HFFc6 (cell line): ENCODE measurements around the gene PWWP2B. TPM values are rescaled to one million over a fixed set of nuclear protein-coding genes. Genes with fewer than 3 reads are reported as not detected.

Experiments
- DNase-seq: peaks from one replicate; pipeline ENCODE4 v3.0.0-alpha.2; 2018
- H3K27ac Mint-ChIP-seq: 2 replicates; pipeline ENCODE4 v1.8.0; 2020; ENCODE audit warnings: mild to moderate bottlenecking, mixed read lengths
- H3K27me3 Mint-ChIP-seq: 2 replicates; pipeline ENCODE4 v1.8.0; 2021; ENCODE audit warnings: mild to moderate bottlenecking, moderate library complexity, mixed read lengths; ENCODE audit not compliant: insufficient read depth
- H3K36me3 Mint-ChIP-seq: 2 replicates; pipeline ENCODE4 v1.8.0; 2021; ENCODE audit warnings: low read depth, mixed read lengths
- H3K4me1 Mint-ChIP-seq: 2 replicates; pipeline ENCODE4 v1.8.0; 2020; ENCODE audit warnings: low read depth, mixed read lengths
- H3K4me3 Mint-ChIP-seq: 2 replicates; pipeline ENCODE4 v1.8.0; 2020; ENCODE audit warnings: mild to moderate bottlenecking, moderate library complexity, mixed read lengths
- H3K9me3 Mint-ChIP-seq: 2 replicates; pipeline ENCODE4 v1.8.0; 2020; ENCODE audit warnings: mild to moderate bottlenecking, mixed read lengths
- CTCF ChIP-seq: fragments of 200-600 bp; sonication (generic); IDR thresholded peaks from 2 replicates; pipeline ENCODE4 v1.5.0; 2021; ENCODE audit warnings: antibody characterized with exemption, mild to moderate bottlenecking
- total RNA-seq, 6 experiments: library from RNA; stranded (reverse); fragmentation: NEBNext Ultra II Directional; extraction: Animal tissue kit (Norgen Biotek cat#: 25700); gene quantifications; 2 replicates in 1 of 6; 3 replicates in 5 of 6; pipeline ENCODE4 v1.2.3, GENCODE V29; 2021

PWWP2B gene
- total RNA-seq, 6 experiments from 2014 or later = 4.1 to 6.3 (median 4.7) TPM

GRCh38 chr10:132405463-132405991 is 8.5 kb downstream of the PWWP2B start:
- H3K4me1 Mint-ChIP-seq = no peaks in the 10 kb centered on the region
- no peak for TF ChIP-seq CTCF
- H3K9me3 Mint-ChIP-seq = no peaks in the 10 kb centered on the region
- no peak for DNase-seq
- no peaks in the 10 kb centered on the region for H3K27me3 Mint-ChIP-seq
- no peak overlapping the region for H3K4me3 Mint-ChIP-seq
- H3K27ac Mint-ChIP-seq = no peak overlapping the region
- 0 out of 2 replicates have a peak, but pooled peaks cover 5% of the 10 kb centered on the region for H3K36me3 Mint-ChIP-seq

GRCh38 chr10:132406181-132406580 is 9.2 kb downstream of the PWWP2B start:
- Mint-ChIP-seq H3K9me3 (no peaks in the 10 kb centered on the region), H3K27me3 (no peaks in the 10 kb centered on the region), H3K4me1 (no peaks in the 10 kb centered on the region), H3K27ac (no peak overlapping the region), H3K36me3 (0 out of 2 replicates have a peak, but pooled peaks cover 5% of the 10 kb centered on the region), H3K4me3 (no peak overlapping the region)
- no peak for TF ChIP-seq CTCF
- DNase-seq = no peak

- Mint-ChIP-seq H3K9me3 (no peaks in the 10 kb centered on the region), H3K4me1 (no peaks in the 10 kb centered on the region), H3K27ac (no peak overlapping the region), H3K36me3 (0 out of 2 replicates have a peak, but pooled peaks cover 5% of the 10 kb centered on the region), H3K27me3 (no peaks in the 10 kb centered on the region), H3K4me3 (no peak overlapping the region)
- no peak for TF ChIP-seq CTCF
- DNase-seq = no peak
Measured at GRCh38 chr10:132406750-132407149, 9.8 kb downstream of the PWWP2B start.

GRCh38 chr10:132407243-132407746 is 10.3 kb downstream of the PWWP2B start:
- Mint-ChIP-seq H3K9me3 (no peaks in the 10 kb centered on the region), H3K27me3 (no peaks in the 10 kb centered on the region), H3K36me3 (0 out of 2 replicates have a peak, but pooled peaks cover 5% of the 10 kb centered on the region), H3K27ac (peak overlapping the region; percentile 28; the same call in 1 of the 2 replicates), H3K4me3 (no peak overlapping the region), H3K4me1 (no peaks in the 10 kb centered on the region)
- TF ChIP-seq CTCF = no peak
- no peak for DNase-seq

- H3K27ac Mint-ChIP-seq = peak overlapping the region; percentile 28; the same call in 1 of the 2 replicates
- H3K9me3 Mint-ChIP-seq = no peaks in the 10 kb centered on the region
- no peaks in the 10 kb centered on the region for H3K27me3 Mint-ChIP-seq
- H3K4me1 Mint-ChIP-seq = no peaks in the 10 kb centered on the region
- DNase-seq = no peak
- TF ChIP-seq CTCF = no peak
- 0 out of 2 replicates have a peak, but pooled peaks cover 5% of the 10 kb centered on the region for H3K36me3 Mint-ChIP-seq
- no peak overlapping the region for H3K4me3 Mint-ChIP-seq
Measured at GRCh38 chr10:132407846-132408278, 10.9 kb downstream of the PWWP2B start.
